A673 (cell line): ENCODE data around the gene RPL29. TPM values are rescaled to one million over a fixed set of nuclear protein-coding genes. Genes with fewer than 3 reads are reported as not detected.
A peak's percentile ranks its signal among the peaks of the same experiment; 100 is the strongest.
"Not testable (repeated sequence)": the region's sequence is repeated elsewhere in the genome, so short reads cannot be mapped to it uniquely, and the experiment has no call there.

Experiments used
- BruUV-seq: library from RNA; stranded (reverse); fragments of 400-500 nt; replicated peaks from 2 replicates; lab custom pipeline; 2021; lab: Mats Ljungman, UMichigan
- CTCF ChIA-PET: fragments of 300-600 bp; sonication (Branson Sonifier 250); formaldehyde crosslinking; loops from one replicate; lab custom pipeline; 2022; ENCODE audit warnings: antibody characterized with exemption; lab: Charles Lee
- POLR2A ChIA-PET: fragments of 300-600 bp; sonication (Branson Sonifier 250); formaldehyde crosslinking; loops from one replicate; lab custom pipeline; 2022; ENCODE audit warnings: antibody characterized with exemption; ENCODE audit not compliant: low non-redundant PET; lab: Charles Lee
- DNase-seq: peaks from one replicate; pipeline ENCODE4 v3.0.0-alpha.2; 2015; ENCODE audit warnings: low spot score
- H3K27ac ChIP-seq: fragments of 200-600 bp; sonication (generic); 2 replicates; pipeline ENCODE4 v1.5.1; 2016; ENCODE audit warnings: mixed run types, low read depth, mild to moderate bottlenecking, mixed read lengths, antibody characterized with exemption, low read length; ENCODE audit not compliant: poor library complexity, severe bottlenecking
- H3K27me3 ChIP-seq: fragments of 200-600 bp; sonication (generic); replicated peaks from 2 replicates; pipeline ENCODE4 v1.6.1; 2017; ENCODE audit warnings: mixed run types, low read depth, mild to moderate bottlenecking, mixed read lengths, antibody characterized with exemption, low read length; ENCODE audit not compliant: insufficient read depth, poor library complexity
- H3K36me3 ChIP-seq: fragments of 200-600 bp; sonication (generic); 2 replicates; pipeline ENCODE4 v1.6.1; 2016; ENCODE audit warnings: mixed run types, mild to moderate bottlenecking, mixed read lengths, antibody characterized with exemption, low read length; ENCODE audit not compliant: insufficient read depth, poor library complexity, severe bottlenecking
- H3K4me1 ChIP-seq: fragments of 200-600 bp; sonication (generic); 2 replicates; pipeline ENCODE4 v1.6.1; 2017; ENCODE audit warnings: mixed run types, mild to moderate bottlenecking, mixed read lengths, antibody characterized with exemption, low read length; ENCODE audit not compliant: insufficient read depth, poor library complexity, severe bottlenecking
- H3K4me3 ChIP-seq: fragments of 200-600 bp; sonication (generic); 2 replicates; pipeline ENCODE4 v1.5.1; 2016; ENCODE audit warnings: low read depth, mixed run types, mild to moderate bottlenecking, mixed read lengths, low read length; ENCODE audit not compliant: poor library complexity, severe bottlenecking
- H3K9me3 ChIP-seq: fragments of 200-600 bp; sonication (generic); 2 replicates; pipeline ENCODE4 v1.6.1; 2016; ENCODE audit warnings: mixed run types, low read depth, mild to moderate bottlenecking, mixed read lengths, antibody characterized with exemption, low read length; ENCODE audit not compliant: poor library complexity, severe bottlenecking
- CTCF ChIP-seq: fragments of 300-800, 200-600 bp; sonication (generic); conservative IDR thresholded peaks from 2 replicates; pipeline ENCODE4 v1.5.1; 2017; ENCODE audit warnings: low read depth, mild to moderate bottlenecking, antibody characterized with exemption, low read length, moderate library complexity, mixed read lengths
- EZH2 ChIP-seq: fragments of 200-600 bp; sonication (generic); IDR thresholded peaks from 2 replicates; pipeline ENCODE4 v1.6.1; 2017; ENCODE audit warnings: borderline replicate concordance, low read depth, mild to moderate bottlenecking, mixed read lengths, antibody characterized with exemption, low read length; ENCODE audit not compliant: poor library complexity, severe bottlenecking
- intact Hi-C: fragments of 100-400 bp; cut with micrococcal nuclease; formaldehyde crosslinking; loops from one replicate; pipeline ENCODE4 v1.10.0; 2022; ENCODE audit not compliant: unreplicated experiment
- total RNA-seq: library from RNA; stranded (reverse); gene quantifications from 2 replicates; pipeline ENCODE4 v1.2.3, GENCODE V29; 2021

Gene RPL29
- total RNA-seq, 1 experiment from 2014 or later = 624 TPM

GRCh38 chr3:52043750-52044149 is 48.1 kb upstream of the RPL29 start:
- BruUV-seq = no TSS peak
- Histone ChIP-seq H3K36me3 (no peaks in the 10 kb centered on the region), H3K4me3 (no peak overlapping the region), H3K27me3 (no peaks in the 10 kb centered on the region), H3K9me3 (no peaks in the 10 kb centered on the region), H3K4me1 (peaks cover 43% of the 10 kb centered on the region), H3K27ac (peak overlapping the region; percentile 30)
- no peak for TF ChIP-seq EZH2
- TF ChIP-seq CTCF = no peak
- POLR2A ChIA-PET = no interaction called here
- CTCF ChIA-PET = no interaction called here
- DNase-seq = peak; percentile 30
- intact Hi-C loops = no loop called here

- H3K27me3 ChIP-seq, H3K36me3 ChIP-seq, H3K9me3 ChIP-seq, H3K27ac ChIP-seq, BruUV-seq, intact Hi-C loops, CTCF ChIA-PET, H3K4me3 ChIP-seq, POLR2A ChIA-PET, DNase-seq: not testable (repeated sequence)
- H3K4me1 ChIP-seq = peaks cover 43% of the 10 kb centered on the region
Measured at GRCh38 chr3:52043039-52043438, 47.3 kb upstream of the RPL29 start.

GRCh38 chr3:52041118-52041731 is 45.5 kb upstream of the RPL29 start:
- Histone ChIP-seq H3K9me3 (no peaks in the 10 kb centered on the region), H3K27ac (no peak overlapping the region), H3K27me3 (no peaks in the 10 kb centered on the region), H3K4me3 (no peak overlapping the region), H3K36me3 (no peaks in the 10 kb centered on the region), H3K4me1 (peaks cover 27% of the 10 kb centered on the region)
- DNase-seq = no peak
- no TSS peak for BruUV-seq
- no peak for TF ChIP-seq EZH2
- TF ChIP-seq CTCF = 0 out of 2 replicates have a peak, but pooled peaks have one; percentile 14
- intact Hi-C loops = no loop called here
- ChIA-PET POLR2A (no interaction called here), CTCF (interaction anchor here (0.6 kb wide), 1 partner anchor 46 kb away, joined by 3 read pairs; the partner anchor contains the start of gene RPL29)

GRCh38 chr3:52040600-52040999 is 44.9 kb upstream of the RPL29 start:
- CTCF ChIA-PET = no interaction called here
- Histone ChIP-seq H3K27me3 (no peaks in the 10 kb centered on the region), H3K4me3 (no peak overlapping the region), H3K9me3 (no peaks in the 10 kb centered on the region), H3K27ac (no peak overlapping the region), H3K4me1 (peaks cover 21% of the 10 kb centered on the region), H3K36me3 (no peaks in the 10 kb centered on the region)
- intact Hi-C loops = no loop called here
- no peak for TF ChIP-seq EZH2
- TF ChIP-seq CTCF = no peak
- no TSS peak for BruUV-seq
- POLR2A ChIA-PET = no interaction called here
- no peak for DNase-seq
